ENCODE measurements around the gene PPP1R18.

- TF ChIP-seq CTCF (IDR thresholded peaks at IDR 0.05; ENCODE audit: insufficient read depth, low read length, poor library complexity, severe bottlenecking) (no peak), EZH2phosphoT487 (conservative IDR thresholded peaks at IDR 0.05; ENCODE audit: low read length) (no peak)
These were observed 29.9 kb downstream of the PPP1R18 start for GRCh38 chr6:30656513-30656912.

All from SU-DHL-6 (cell line).